Measurements from ENCODE around the gene TSPOAP1. TPM values are rescaled to one million over a fixed set of nuclear protein-coding genes. Genes with fewer than 3 reads are reported as not detected.

Gene TSPOAP1, protein sequence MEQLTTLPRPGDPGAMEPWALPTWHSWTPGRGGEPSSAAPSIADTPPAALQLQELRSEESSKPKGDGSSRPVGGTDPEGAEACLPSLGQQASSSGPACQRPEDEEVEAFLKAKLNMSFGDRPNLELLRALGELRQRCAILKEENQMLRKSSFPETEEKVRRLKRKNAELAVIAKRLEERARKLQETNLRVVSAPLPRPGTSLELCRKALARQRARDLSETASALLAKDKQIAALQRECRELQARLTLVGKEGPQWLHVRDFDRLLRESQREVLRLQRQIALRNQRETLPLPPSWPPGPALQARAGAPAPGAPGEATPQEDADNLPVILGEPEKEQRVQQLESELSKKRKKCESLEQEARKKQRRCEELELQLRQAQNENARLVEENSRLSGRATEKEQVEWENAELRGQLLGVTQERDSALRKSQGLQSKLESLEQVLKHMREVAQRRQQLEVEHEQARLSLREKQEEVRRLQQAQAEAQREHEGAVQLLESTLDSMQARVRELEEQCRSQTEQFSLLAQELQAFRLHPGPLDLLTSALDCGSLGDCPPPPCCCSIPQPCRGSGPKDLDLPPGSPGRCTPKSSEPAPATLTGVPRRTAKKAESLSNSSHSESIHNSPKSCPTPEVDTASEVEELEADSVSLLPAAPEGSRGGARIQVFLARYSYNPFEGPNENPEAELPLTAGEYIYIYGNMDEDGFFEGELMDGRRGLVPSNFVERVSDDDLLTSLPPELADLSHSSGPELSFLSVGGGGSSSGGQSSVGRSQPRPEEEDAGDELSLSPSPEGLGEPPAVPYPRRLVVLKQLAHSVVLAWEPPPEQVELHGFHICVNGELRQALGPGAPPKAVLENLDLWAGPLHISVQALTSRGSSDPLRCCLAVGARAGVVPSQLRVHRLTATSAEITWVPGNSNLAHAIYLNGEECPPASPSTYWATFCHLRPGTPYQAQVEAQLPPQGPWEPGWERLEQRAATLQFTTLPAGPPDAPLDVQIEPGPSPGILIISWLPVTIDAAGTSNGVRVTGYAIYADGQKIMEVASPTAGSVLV (N-terminal part only)
- total RNA-seq: 10 to 100 TPM in 5 of 8 experiments, 1 to 10 TPM in 2, under 1 TPM in 1; 0.76 to 23.0 (median 13.2) TPM

DNA sequence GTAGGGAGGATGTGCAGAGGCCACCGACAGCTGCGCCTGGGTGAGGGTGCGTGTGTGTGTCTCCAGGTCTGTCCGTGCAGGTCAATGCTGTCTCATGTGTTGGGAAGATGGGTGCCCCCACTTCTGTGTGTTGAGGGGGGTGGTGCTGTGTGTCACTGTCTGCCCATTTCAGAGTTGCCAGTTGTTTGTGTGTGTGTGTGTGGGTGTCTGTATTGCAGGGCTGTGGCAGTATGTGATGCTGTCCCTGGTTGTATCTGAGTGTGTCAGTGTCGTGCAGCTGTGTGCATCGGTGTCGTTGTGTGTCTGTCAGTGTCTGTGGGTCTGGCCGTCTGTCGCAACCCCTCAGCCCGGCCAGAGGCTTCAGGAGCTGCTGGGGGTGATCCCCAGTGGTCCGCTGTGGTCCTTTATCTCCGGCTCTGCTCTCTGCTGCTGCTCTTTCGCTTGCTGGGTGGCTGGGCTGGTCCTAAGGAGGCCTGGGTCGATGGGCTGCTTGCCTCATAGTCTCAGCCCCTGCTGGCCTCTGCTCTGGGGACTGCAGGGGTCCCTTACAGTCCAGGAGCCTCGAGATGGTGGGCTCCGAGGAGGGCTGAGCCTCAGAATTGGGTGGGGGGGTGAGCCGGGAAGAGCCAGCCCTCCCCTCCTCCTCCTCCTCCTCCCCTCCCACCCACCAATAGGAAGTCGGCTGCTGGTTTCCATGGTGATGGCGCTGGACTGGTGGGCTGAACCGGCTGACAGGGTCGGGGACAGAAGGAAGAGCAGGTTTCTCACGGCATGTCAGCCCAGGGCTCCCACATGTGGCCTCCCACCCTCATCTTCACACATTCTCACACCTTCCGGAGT lies at the start of gene TSPOAP1:
Gene TSPOAP1 (minus strand): TSS at position 601 of the 840 bp plus-strand sequence. CDS start 875 bp downstream, outside the sequence.
- peak within 1 kb of the TSS; percentile 14 to 40 (median 29) for H3K4me3 ChIP-seq
- 56 to 60% methylated on average over 1 to 9 of the region's 23 CpGs; no CpG with 5 or more reads in 8 of the 10 experiments for WGBS, 10 experiments
- peaks cover 56 to 60% of the 10 kb centered on the region in 2 donors for H3K4me1 ChIP-seq (replicated peaks in 1 of 2)
- peak within 1 kb of the TSS; percentile 69 to 83 for H3K27ac ChIP-seq
- peak in 5 of 8 experiments; percentile 47 to 59 (median 58) for ATAC-seq (replicated peaks in 6 of 8)
- in situ Hi-C loops (cut with MboI; ENCODE audit: low pct_unique_long_range_greater_than_20kb in 2 of 9, low sequenced_read_pairs in 9 of 9, unreplicated experiment in 9 of 9): no loop called here

GRCh38 chr17:58377661-58378060 lies 49.1 kb upstream of the TSPOAP1 start:
- no peak overlapping the region for H3K27ac ChIP-seq
- 0 to 100% (median 98%) methylated on average over 1 to 4 of the region's 5 CpGs; no CpG with 5 or more reads in 2 of the 10 experiments for WGBS, 10 experiments
- ATAC-seq (replicated peaks in 6 of 8): no peak
- H3K4me1 ChIP-seq (replicated peaks in 1 of 2): no peaks in the 10 kb centered on the region
- in situ Hi-C loops (cut with MboI; ENCODE audit: low pct_unique_long_range_greater_than_20kb in 2 of 9, low sequenced_read_pairs in 9 of 9, unreplicated experiment in 9 of 9): no loop called here
- H3K4me3 ChIP-seq: no peak overlapping the region

- Histone ChIP-seq H3K4me3 (no peak overlapping the region), H3K4me1 (replicated peaks in 1 of 2) (no peaks in the 10 kb centered on the region), H3K27ac (no peak overlapping the region)
- in situ Hi-C loops (cut with MboI; ENCODE audit: low pct_unique_long_range_greater_than_20kb in 2 of 9, low sequenced_read_pairs in 9 of 9, unreplicated experiment in 9 of 9): no loop called here
- ATAC-seq (replicated peaks in 6 of 8): no peak
- 0 to 83% (median 64%) methylated on average over 1 to 3 of the region's 3 CpGs; no CpG with 5 or more reads in 3 of the 10 experiments for WGBS, 10 experiments
These were observed 48.6 kb upstream of the TSPOAP1 start for GRCh38 chr17:58377093-58377601.

GRCh38 chr17:58376472-58377000 lies 47.9 kb upstream of the TSPOAP1 start:
- in situ Hi-C loops (cut with MboI; ENCODE audit: low pct_unique_long_range_greater_than_20kb in 2 of 9, low sequenced_read_pairs in 9 of 9, unreplicated experiment in 9 of 9): no loop called here
- WGBS, 10 experiments: 0 to 94% (median 38%) methylated on average over 1 to 3 of the region's 4 CpGs; no CpG with 5 or more reads in 2 of the 10 experiments
- Histone ChIP-seq H3K4me3 (no peak overlapping the region), H3K27ac (no peak overlapping the region), H3K4me1 (replicated peaks in 1 of 2) (no peaks in the 10 kb centered on the region)
- no peak for ATAC-seq (replicated peaks in 6 of 8)

GRCh38 chr17:58375811-58376210 lies 47.2 kb upstream of the TSPOAP1 start:
- ATAC-seq (replicated peaks in 6 of 8): no peak
- in situ Hi-C loops (cut with MboI; ENCODE audit: low pct_unique_long_range_greater_than_20kb in 2 of 9, low sequenced_read_pairs in 9 of 9, unreplicated experiment in 9 of 9): no loop called here
- H3K4me3 ChIP-seq: no peak overlapping the region
- H3K4me1 ChIP-seq (replicated peaks in 1 of 2): no peaks in the 10 kb centered on the region
- 0 to 100% (median 71%) methylated on average over 1 to 2 of the region's 2 CpGs; no CpG with 5 or more reads in 3 of the 10 experiments for WGBS, 10 experiments
- no peak overlapping the region for H3K27ac ChIP-seq

- Histone ChIP-seq H3K4me3 (no peak overlapping the region), H3K4me1 (replicated peaks in 1 of 2) (no peaks in the 10 kb centered on the region), H3K27ac (no peak overlapping the region)
- 40 to 100% (median 89%) methylated on average over 1 to 5 of the region's 5 CpGs; no CpG with 5 or more reads in 1 of the 10 experiments for WGBS, 10 experiments
- in situ Hi-C loops (cut with MboI; ENCODE audit: low pct_unique_long_range_greater_than_20kb in 2 of 9, low sequenced_read_pairs in 9 of 9, unreplicated experiment in 9 of 9): no loop called here
- no peak for ATAC-seq (replicated peaks in 6 of 8)
These were observed 46.7 kb upstream of the TSPOAP1 start for GRCh38 chr17:58375256-58375655.

DNA sequence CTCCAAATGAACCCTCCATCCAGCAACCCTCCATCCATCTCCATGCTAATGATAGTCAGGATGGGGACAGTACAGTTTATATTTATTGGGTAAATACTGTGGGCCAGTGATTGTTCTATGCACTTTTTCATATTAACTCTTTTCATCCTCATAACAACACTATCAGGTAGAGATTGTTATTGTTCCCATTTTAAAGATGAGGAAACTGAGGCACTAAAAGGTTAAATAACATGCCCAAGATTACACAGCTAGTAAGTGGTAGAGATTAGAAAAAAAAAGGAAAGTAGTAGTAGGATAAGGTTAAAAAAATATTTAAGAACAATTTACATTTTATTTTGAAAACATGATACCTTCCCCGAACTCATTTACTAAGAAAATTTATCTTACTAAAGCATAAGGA lies 45.3 kb upstream of the TSPOAP1 start:
- Histone ChIP-seq H3K27ac (no peak overlapping the region), H3K4me1 (replicated peaks in 1 of 2) (no peaks in the 10 kb centered on the region), H3K4me3 (no peak overlapping the region)
- 0 to 100% (median 80%) methylated on average over 1 of the region's 1 CpG; no CpG with 5 or more reads in 3 of the 10 experiments for WGBS, 10 experiments
- in situ Hi-C loops (cut with MboI; ENCODE audit: low pct_unique_long_range_greater_than_20kb in 2 of 9, low sequenced_read_pairs in 9 of 9, unreplicated experiment in 9 of 9): no loop called here
- ATAC-seq (replicated peaks in 6 of 8): no peak

- in situ Hi-C loops (cut with MboI; ENCODE audit: low pct_unique_long_range_greater_than_20kb in 2 of 9, low sequenced_read_pairs in 9 of 9, unreplicated experiment in 9 of 9): no loop called here
- H3K4me1 ChIP-seq (replicated peaks in 1 of 2): no peaks in the 10 kb centered on the region
- no peak for ATAC-seq (replicated peaks in 6 of 8)
- H3K27ac ChIP-seq: no peak overlapping the region
- no peak overlapping the region for H3K4me3 ChIP-seq
- WGBS, 10 experiments: 0 to 100% (median 67%) methylated on average over 1 to 4 of the region's 5 CpGs; no CpG with 5 or more reads in 1 of the 10 experiments
These were observed 44.4 kb upstream of the TSPOAP1 start for GRCh38 chr17:58373003-58373402.

DNA sequence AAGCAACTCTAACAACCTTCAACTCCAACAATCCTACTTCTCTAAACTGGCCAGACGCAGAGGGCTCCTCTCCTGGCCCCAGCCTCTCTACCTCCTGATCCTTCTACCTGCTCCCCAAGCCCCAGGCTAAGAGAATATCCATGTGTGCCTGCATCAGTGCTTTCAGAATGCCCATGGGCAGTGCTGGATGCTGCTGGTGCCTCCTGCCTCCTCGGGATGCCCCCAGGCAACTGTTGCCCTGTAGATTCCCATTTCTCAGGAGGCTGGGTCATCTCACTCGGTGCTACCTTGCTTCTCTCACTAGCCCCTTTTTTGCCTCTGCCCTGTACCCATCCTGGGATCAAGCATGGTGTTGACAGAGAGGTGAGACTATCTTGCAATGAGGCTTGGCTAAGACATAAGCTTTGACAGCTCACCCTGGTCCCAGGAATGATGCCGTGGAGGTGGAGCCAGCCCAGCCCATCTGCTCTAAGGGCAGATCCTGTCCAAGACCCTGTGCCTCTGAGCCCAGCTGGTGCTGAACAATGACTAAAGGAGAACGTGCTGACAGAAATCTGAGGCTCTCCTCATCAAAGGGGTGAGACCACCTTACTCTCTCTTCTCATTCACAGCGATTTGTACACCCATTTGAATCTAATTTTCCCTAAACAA lies 42.8 kb upstream of the TSPOAP1 start:
- in situ Hi-C loops (cut with MboI; ENCODE audit: low pct_unique_long_range_greater_than_20kb in 2 of 9, low sequenced_read_pairs in 9 of 9, unreplicated experiment in 9 of 9): no loop called here
- H3K27ac ChIP-seq: no peak overlapping the region
- H3K4me1 ChIP-seq (replicated peaks in 1 of 2): no peaks in the 10 kb centered on the region
- ATAC-seq (replicated peaks in 6 of 8): no peak
- no peak overlapping the region for H3K4me3 ChIP-seq
- WGBS, 10 experiments: 0 to 80% (median 49%) methylated on average over 1 to 4 of the region's 6 CpGs; no CpG with 5 or more reads in 2 of the 10 experiments

DNA sequence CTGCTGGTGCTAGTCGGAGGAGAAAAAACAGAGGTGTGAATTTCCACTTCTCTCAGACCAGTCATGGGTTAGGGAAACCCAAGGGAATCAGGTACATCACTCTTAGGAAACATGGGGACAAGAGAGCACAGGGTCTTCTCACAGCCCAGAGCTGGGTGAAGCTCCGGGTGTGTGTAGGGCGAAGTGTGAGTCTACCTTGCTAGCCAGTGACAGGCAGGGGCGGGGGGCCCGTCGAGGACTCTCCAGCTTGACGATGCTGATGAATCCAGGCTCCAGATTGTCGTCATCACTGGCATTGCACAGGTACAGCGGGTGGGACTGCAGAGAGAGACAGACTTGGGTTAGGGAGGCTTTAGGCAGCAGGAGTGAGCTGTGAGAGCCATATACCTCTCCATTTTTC lies 42.1 kb upstream of the TSPOAP1 start:
- 17 to 96% (median 89%) methylated on average over 3 to 7 of the region's 9 CpGs; no CpG with 5 or more reads in 5 of the 10 experiments for WGBS, 10 experiments
- no peak for ATAC-seq (replicated peaks in 6 of 8)
- Histone ChIP-seq H3K27ac (no peak overlapping the region), H3K4me3 (no peak overlapping the region), H3K4me1 (replicated peaks in 1 of 2) (no peaks in the 10 kb centered on the region)
- in situ Hi-C loops (cut with MboI; ENCODE audit: low pct_unique_long_range_greater_than_20kb in 2 of 9, low sequenced_read_pairs in 9 of 9, unreplicated experiment in 9 of 9): no loop called here

GRCh38 chr17:58370309-58370708 lies 41.7 kb upstream of the TSPOAP1 start:
- no peak overlapping the region for H3K27ac ChIP-seq
- in situ Hi-C loops (cut with MboI; ENCODE audit: low pct_unique_long_range_greater_than_20kb in 2 of 9, low sequenced_read_pairs in 9 of 9, unreplicated experiment in 9 of 9): no loop called here
- 0 to 100% (median 100%) methylated on average over 1 to 4 of the region's 5 CpGs; no CpG with 5 or more reads in 4 of the 10 experiments for WGBS, 10 experiments
- H3K4me3 ChIP-seq: no peak overlapping the region
- ATAC-seq (replicated peaks in 6 of 8): no peak
- H3K4me1 ChIP-seq (replicated peaks in 1 of 2): no peaks in the 10 kb centered on the region
